ENCODE results near the gene REC8. TPM values are rescaled to one million over a fixed set of nuclear protein-coding genes. Genes with fewer than 3 reads are reported as not detected.

The REC8 gene
- total RNA-seq, 2 donors from 2014 or later: 5.6 to 25.4 TPM

DNA sequence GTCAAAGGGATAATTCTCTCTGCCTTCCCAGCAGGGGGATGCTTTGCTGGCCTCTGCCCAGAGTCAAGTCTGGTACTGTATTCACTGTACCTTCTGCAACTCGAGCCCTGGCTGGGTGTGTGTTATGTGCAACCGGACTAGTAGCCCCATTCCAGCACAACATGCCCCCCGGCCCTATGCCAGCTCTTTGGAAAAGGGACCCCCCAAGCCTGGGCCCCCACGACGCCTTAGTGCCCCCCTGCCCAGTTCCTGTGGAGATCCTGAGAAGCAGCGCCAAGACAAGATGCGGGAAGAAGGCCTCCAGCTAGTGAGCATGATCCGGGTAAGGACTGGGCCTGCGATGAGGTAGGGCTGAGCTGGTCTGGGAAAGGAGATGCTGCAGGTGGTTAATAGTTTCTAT lies 21.3 kb upstream of the REC8 start:
- no peak overlapping the region for H3K4me3 ChIP-seq
- H3K9me3 ChIP-seq: no peaks in the 10 kb centered on the region
- DNase-seq (ENCODE audit: low spot score): no peak
- WGBS: 91% methylated on average over 9 of the region's 9 CpGs
- H3K27me3 ChIP-seq (replicated peaks; ENCODE audit: insufficient read depth): no peaks in the 10 kb centered on the region
- intact Hi-C loops (cut with DNase I): no loop called here
- peaks cover 7% of the 10 kb centered on the region for H3K4me1 ChIP-seq (replicated peaks)
- TF ChIP-seq, protein P1, sequence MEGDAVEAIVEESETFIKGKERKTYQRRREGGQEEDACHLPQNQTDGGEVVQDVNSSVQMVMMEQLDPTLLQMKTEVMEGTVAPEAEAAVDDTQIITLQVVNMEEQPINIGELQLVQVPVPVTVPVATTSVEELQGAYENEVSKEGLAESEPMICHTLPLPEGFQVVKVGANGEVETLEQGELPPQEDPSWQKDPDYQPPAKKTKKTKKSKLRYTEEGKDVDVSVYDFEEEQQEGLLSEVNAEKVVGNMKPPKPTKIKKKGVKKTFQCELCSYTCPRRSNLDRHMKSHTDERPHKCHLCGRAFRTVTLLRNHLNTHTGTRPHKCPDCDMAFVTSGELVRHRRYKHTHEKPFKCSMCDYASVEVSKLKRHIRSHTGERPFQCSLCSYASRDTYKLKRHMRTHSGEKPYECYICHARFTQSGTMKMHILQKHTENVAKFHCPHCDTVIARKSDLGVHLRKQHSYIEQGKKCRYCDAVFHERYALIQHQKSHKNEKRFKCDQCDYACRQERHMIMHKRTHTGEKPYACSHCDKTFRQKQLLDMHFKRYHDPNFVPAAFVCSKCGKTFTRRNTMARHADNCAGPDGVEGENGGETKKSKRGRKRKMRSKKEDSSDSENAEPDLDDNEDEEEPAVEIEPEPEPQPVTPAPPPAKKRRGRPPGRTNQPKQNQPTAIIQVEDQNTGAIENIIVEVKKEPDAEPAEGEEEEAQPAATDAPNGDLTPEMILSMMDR (IDR thresholded peaks at IDR 0.05): no peak
- TF ChIP-seq POLR2A (IDR thresholded peaks at IDR 0.05): no peak
- TF ChIP-seq POLR2AphosphoS5 (IDR thresholded peaks at IDR 0.05): no peak
- H3K27ac ChIP-seq: no peak overlapping the region
- H3K36me3 ChIP-seq: peaks cover 3 to 26% of the 10 kb centered on the region in 2 donors

DNA sequence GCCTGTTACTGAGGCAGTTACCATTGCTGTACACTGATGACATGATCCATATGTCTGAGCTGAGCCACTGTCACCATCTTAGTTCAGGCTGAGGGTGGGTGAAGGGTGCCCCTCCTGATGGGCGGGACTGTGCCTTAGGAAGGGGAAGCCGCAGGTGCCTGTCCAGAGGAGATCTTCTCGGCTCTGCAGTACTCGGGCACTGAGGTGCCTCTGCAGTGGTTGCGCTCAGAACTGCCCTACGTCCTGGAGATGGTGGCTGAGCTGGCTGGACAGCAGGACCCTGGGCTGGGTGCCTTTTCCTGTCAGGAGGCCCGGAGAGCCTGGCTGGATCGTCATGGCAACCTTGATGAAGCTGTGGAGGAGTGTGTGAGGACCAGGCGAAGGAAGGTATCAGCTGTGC lies 20.9 kb upstream of the REC8 start:
- Histone ChIP-seq H3K9me3 (no peaks in the 10 kb centered on the region), H3K27ac (no peak overlapping the region), H3K4me1 (replicated peaks) (peaks cover 6% of the 10 kb centered on the region), H3K4me3 (no peak overlapping the region), H3K36me3 (peaks cover 3 to 30% of the 10 kb centered on the region in 2 donors), H3K27me3 (replicated peaks; ENCODE audit: insufficient read depth) (no peaks in the 10 kb centered on the region)
- DNase-seq (ENCODE audit: low spot score): no peak
- WGBS: 87% methylated on average over 9 of the region's 9 CpGs
- intact Hi-C loops (cut with DNase I): no loop called here
- TF ChIP-seq POLR2AphosphoS5 (IDR thresholded peaks at IDR 0.05): no peak
- TF ChIP-seq POLR2A (IDR thresholded peaks at IDR 0.05): no peak
- TF ChIP-seq, protein P1 (IDR thresholded peaks at IDR 0.05): no peak

DNA sequence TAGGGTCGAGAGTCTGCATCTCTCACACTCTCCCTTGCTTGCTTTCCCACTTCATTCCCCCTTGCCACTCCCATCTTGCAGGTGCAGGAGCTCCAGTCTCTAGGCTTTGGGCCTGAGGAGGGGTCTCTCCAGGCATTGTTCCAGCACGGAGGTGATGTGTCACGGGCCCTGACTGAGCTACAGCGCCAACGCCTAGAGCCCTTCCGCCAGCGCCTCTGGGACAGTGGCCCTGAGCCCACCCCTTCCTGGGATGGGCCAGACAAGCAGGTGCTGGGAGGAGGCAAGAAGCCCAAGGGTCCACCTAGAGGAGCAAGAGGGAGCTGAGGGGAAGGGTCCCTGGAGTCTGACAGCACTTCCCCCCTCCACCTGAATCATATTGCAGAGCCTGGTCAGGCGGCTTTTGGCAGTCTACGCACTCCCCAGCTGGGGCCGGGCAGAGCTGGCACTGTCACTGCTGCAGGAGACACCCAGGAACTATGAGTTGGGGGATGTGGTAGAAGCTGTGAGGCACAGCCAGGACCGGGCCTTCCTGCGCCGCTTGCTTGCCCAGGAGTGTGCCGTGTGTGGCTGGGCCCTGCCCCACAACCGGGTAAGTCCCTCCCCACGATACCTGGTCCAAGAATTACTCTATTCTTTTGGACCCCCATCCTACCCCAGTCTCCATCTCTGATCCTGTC lies 20.3 kb upstream of the REC8 start:
- Histone ChIP-seq H3K27me3 (replicated peaks; ENCODE audit: insufficient read depth) (no peaks in the 10 kb centered on the region), H3K36me3 (peaks cover 3 to 30% of the 10 kb centered on the region in 2 donors), H3K4me1 (replicated peaks) (peaks cover 6% of the 10 kb centered on the region), H3K9me3 (no peaks in the 10 kb centered on the region), H3K27ac (no peak overlapping the region), H3K4me3 (no peak overlapping the region)
- intact Hi-C loops (cut with DNase I): no loop called here
- 97% methylated on average over 16 of the region's 16 CpGs for WGBS
- TF ChIP-seq POLR2AphosphoS5 (IDR thresholded peaks at IDR 0.05) (no peak), POLR2A (IDR thresholded peaks at IDR 0.05) (no peak)
- TF ChIP-seq, protein P1 (IDR thresholded peaks at IDR 0.05): no peak
- no peak for DNase-seq (ENCODE audit: low spot score)

DNA sequence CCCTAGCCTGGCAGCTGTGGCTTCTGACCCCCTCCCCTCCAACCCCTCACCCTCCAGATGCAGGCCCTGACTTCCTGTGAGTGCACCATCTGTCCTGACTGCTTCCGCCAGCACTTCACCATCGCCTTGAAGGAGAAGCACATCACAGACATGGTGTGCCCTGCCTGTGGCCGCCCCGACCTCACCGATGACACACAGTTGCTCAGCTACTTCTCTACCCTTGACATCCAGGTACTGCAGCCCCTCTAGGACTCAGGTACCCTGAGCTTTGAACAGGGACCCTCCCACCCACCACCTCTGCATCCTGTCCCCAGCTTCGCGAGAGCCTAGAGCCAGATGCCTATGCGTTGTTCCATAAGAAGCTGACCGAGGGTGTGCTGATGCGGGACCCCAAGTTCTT lies 16.8 kb upstream of the REC8 start:
- 95% methylated on average over 10 of the region's 10 CpGs for WGBS
- Histone ChIP-seq H3K4me3 (no peak overlapping the region), H3K4me1 (replicated peaks) (no peaks in the 10 kb centered on the region), H3K36me3 (peaks cover 7 to 35% of the 10 kb centered on the region in 2 donors), H3K27me3 (replicated peaks; ENCODE audit: insufficient read depth) (no peaks in the 10 kb centered on the region), H3K27ac (no peak overlapping the region), H3K9me3 (no peaks in the 10 kb centered on the region)
- TF ChIP-seq POLR2A (IDR thresholded peaks at IDR 0.05) (no peak), POLR2AphosphoS5 (IDR thresholded peaks at IDR 0.05) (no peak)
- TF ChIP-seq, protein P1 (IDR thresholded peaks at IDR 0.05): no peak
- DNase-seq (ENCODE audit: low spot score): no peak
- intact Hi-C loops (cut with DNase I): no loop called here

DNA sequence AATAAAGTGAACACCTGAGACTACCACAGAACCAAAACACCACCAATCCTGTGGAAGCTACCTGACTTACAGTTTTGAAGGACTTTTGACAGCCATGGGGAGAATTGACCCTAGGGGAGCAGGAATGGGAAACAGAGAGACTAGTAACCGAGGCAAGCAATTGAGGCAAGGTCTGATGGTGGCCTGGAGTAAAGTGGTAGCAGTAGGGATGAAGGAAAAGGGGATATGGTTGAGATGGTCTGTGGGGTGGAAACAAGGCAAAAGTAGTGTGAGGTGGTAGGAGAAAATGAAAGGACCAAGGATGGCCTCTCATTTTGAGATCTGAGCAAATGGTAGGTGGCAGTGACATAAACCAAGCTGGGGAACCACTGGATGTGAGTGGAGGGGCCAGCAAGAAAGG lies 15.0 kb upstream of the REC8 start:
- Histone ChIP-seq H3K36me3 (peaks cover 4 to 20% of the 10 kb centered on the region in 2 donors), H3K4me1 (replicated peaks) (no peaks in the 10 kb centered on the region), H3K27ac (no peak overlapping the region), H3K9me3 (no peaks in the 10 kb centered on the region), H3K4me3 (no peak overlapping the region), H3K27me3 (replicated peaks; ENCODE audit: insufficient read depth) (no peaks in the 10 kb centered on the region)
- intact Hi-C loops (cut with DNase I): no loop called here
- DNase-seq (ENCODE audit: low spot score): no peak
- WGBS: 100% methylated on average over 1 of the region's 1 CpG
- TF ChIP-seq, protein P1 (IDR thresholded peaks at IDR 0.05): no peak
- no peak for TF ChIP-seq POLR2A (IDR thresholded peaks at IDR 0.05)

Measured in prostate gland (tissue), 2 donors.